Neural cell (in vitro differentiated cells): ENCODE results near the gene FYN.

Source experiments
- EP300 ChIP-seq: fragments of 450-650 bp; conservative IDR thresholded peaks from 2 replicates; pipeline ENCODE4 v1.6.1; 2014; ENCODE audit warnings: antibody characterized with exemption, mild to moderate bottlenecking, moderate library complexity; ENCODE audit not compliant: poor library complexity, severe bottlenecking
- EZH2 ChIP-seq: fragments of 200-600, 300-800 bp; shearing (Covaris generic), sonication (generic); IDR thresholded peaks from 2 replicates; pipeline ENCODE4 v1.6.1; 2014; ENCODE audit warnings: antibody characterized with exemption, low read length, borderline replicate concordance, mild to moderate bottlenecking; ENCODE audit not compliant: insufficient read depth, poor library complexity, severe bottlenecking
- MXI1 ChIP-seq: fragments of 450-650 bp; conservative IDR thresholded peaks from 2 replicates; pipeline ENCODE4 v1.6.1; 2014; ENCODE audit warnings: antibody characterized with exemption, mild to moderate bottlenecking; ENCODE audit not compliant: poor library complexity, severe bottlenecking
- POLR2AphosphoS5 ChIP-seq: IDR thresholded peaks from 2 replicates; pipeline ENCODE4 v1.6.1; 2012
- RAD21 ChIP-seq: fragments of 450-650 bp; conservative IDR thresholded peaks from 2 replicates; pipeline ENCODE4 v1.6.1; 2014; ENCODE audit warnings: antibody characterized with exemption, mild to moderate bottlenecking, moderate library complexity
- SMC3 ChIP-seq: fragments of 450-650 bp; conservative IDR thresholded peaks from 2 replicates; pipeline ENCODE4 v1.6.1; 2014; ENCODE audit warnings: antibody characterized with exemption, mild to moderate bottlenecking, moderate library complexity; ENCODE audit not compliant: poor library complexity
- TAF1 ChIP-seq: IDR thresholded peaks from 2 replicates; pipeline ENCODE4 v1.6.1; 2012; ENCODE audit warnings: low read depth
- TF ChIP-seq, protein P1 (sequence below): fragments of 450-650 bp; IDR thresholded peaks from 2 replicates; pipeline ENCODE4 v1.5.1; 2014; ENCODE audit warnings: antibody characterized with exemption, mild to moderate bottlenecking, moderate library complexity; ENCODE audit not compliant: poor library complexity, severe bottlenecking
- TF ChIP-seq, protein P2 (sequence below): IDR thresholded peaks from 2 replicates; pipeline ENCODE4 v1.6.1; 2012; ENCODE audit warnings: borderline replicate concordance

DNA sequence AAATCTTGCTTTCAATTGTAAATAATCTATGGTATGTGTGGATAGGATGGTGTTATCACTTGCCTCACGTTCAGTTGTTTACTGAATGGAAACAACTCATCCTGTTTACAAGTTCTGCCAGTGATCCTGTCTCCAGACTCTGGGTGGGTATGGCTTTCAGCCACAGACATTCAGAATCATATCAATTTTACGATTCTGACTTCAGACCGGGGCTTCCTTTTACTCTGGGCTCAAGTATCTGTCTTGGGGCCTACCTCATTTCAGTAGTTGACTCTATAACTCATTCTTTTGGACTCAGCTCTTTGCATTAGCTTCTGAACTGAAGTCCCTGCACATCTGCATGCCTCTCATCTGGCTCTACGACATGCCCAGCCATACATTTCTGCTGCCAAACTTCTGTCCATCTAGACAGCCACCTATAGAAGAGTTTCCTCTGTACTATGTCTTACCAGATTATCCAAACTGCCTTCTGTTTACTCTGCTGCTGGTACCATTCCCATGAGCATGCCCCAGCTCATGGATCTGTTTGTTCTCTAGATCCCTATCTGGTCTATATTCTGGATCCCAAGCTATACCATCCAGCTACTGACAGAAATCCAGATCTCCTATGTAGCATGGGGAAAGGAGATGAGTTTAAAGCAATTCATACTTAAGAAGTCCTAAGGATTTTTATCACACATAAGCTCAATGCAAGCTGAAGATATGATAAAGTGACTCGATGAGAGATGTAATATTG lies 34.3 kb downstream of the FYN start:
- TF ChIP-seq POLR2AphosphoS5 (no peak), TAF1 (no peak), EP300 (no peak), RAD21 (no peak), EZH2 (no peak), SMC3 (no peak), MXI1 (no peak)
- TF ChIP-seq, protein P1, sequence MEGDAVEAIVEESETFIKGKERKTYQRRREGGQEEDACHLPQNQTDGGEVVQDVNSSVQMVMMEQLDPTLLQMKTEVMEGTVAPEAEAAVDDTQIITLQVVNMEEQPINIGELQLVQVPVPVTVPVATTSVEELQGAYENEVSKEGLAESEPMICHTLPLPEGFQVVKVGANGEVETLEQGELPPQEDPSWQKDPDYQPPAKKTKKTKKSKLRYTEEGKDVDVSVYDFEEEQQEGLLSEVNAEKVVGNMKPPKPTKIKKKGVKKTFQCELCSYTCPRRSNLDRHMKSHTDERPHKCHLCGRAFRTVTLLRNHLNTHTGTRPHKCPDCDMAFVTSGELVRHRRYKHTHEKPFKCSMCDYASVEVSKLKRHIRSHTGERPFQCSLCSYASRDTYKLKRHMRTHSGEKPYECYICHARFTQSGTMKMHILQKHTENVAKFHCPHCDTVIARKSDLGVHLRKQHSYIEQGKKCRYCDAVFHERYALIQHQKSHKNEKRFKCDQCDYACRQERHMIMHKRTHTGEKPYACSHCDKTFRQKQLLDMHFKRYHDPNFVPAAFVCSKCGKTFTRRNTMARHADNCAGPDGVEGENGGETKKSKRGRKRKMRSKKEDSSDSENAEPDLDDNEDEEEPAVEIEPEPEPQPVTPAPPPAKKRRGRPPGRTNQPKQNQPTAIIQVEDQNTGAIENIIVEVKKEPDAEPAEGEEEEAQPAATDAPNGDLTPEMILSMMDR: no peak
- TF ChIP-seq, protein P2, sequence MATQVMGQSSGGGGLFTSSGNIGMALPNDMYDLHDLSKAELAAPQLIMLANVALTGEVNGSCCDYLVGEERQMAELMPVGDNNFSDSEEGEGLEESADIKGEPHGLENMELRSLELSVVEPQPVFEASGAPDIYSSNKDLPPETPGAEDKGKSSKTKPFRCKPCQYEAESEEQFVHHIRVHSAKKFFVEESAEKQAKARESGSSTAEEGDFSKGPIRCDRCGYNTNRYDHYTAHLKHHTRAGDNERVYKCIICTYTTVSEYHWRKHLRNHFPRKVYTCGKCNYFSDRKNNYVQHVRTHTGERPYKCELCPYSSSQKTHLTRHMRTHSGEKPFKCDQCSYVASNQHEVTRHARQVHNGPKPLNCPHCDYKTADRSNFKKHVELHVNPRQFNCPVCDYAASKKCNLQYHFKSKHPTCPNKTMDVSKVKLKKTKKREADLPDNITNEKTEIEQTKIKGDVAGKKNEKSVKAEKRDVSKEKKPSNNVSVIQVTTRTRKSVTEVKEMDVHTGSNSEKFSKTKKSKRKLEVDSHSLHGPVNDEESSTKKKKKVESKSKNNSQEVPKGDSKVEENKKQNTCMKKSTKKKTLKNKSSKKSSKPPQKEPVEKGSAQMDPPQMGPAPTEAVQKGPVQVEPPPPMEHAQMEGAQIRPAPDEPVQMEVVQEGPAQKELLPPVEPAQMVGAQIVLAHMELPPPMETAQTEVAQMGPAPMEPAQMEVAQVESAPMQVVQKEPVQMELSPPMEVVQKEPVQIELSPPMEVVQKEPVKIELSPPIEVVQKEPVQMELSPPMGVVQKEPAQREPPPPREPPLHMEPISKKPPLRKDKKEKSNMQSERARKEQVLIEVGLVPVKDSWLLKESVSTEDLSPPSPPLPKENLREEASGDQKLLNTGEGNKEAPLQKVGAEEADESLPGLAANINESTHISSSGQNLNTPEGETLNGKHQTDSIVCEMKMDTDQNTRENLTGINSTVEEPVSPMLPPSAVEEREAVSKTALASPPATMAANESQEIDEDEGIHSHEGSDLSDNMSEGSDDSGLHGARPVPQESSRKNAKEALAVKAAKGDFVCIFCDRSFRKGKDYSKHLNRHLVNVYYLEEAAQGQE: no peak
